Neuronal stem cell (in vitro differentiated cells): ENCODE data around the gene HOXB13.
A peak's percentile ranks its signal among the peaks of the same experiment; 100 is the strongest.

Experiments used
- DNase-seq: peaks from one replicate; pipeline ENCODE4 v3.0.0-alpha.2; 2013; ENCODE audit warnings: low spot score
- H2AFZ ChIP-seq: one replicate; pipeline ENCODE4 v1.6.1; 2013; ENCODE audit warnings: mild to moderate bottlenecking, low read length, inconsistent platforms
- H2AK5ac ChIP-seq: 2 replicates; pipeline ENCODE4 v1.6.1; 2013; ENCODE audit warnings: low read depth, mild to moderate bottlenecking, inconsistent platforms, low read length, moderate library complexity, mixed read lengths
- H2BK120ac ChIP-seq: 2 replicates; pipeline ENCODE4 v1.6.1; 2013; ENCODE audit warnings: low read depth, mild to moderate bottlenecking, inconsistent platforms, low read length, moderate library complexity, mixed read lengths
- H2BK12ac ChIP-seq: one replicate; pipeline ENCODE4 v1.6.1; 2013; ENCODE audit warnings: low read length, inconsistent platforms
- H2BK15ac ChIP-seq: 2 replicates; pipeline ENCODE4 v1.6.1; 2013; ENCODE audit warnings: mild to moderate bottlenecking, low read length, inconsistent platforms, mixed read lengths
- H2BK5ac ChIP-seq: one replicate; pipeline ENCODE4 v1.6.1; 2013; ENCODE audit warnings: inconsistent platforms, mild to moderate bottlenecking, low read length, moderate library complexity
- H3K14ac ChIP-seq: one replicate; pipeline ENCODE4 v1.6.1; 2013; ENCODE audit warnings: low read length, inconsistent platforms
- H3K18ac ChIP-seq: 2 replicates; pipeline ENCODE4 v1.6.1; 2013; ENCODE audit warnings: low read length, inconsistent platforms
- H3K23ac ChIP-seq: 2 replicates; pipeline ENCODE4 v1.6.1; 2013; ENCODE audit warnings: low read depth, mild to moderate bottlenecking, mixed read lengths, low read length, inconsistent platforms; ENCODE audit not compliant: poor library complexity
- H3K27ac ChIP-seq: replicated peaks from 3 replicates; pipeline ENCODE4 v1.5.1; 2013; ENCODE audit warnings: low read length, inconsistent platforms
- H3K27me3 ChIP-seq, 3 experiments: 2 replicates each; pipeline ENCODE4 v1.6.1; 2013; ENCODE audit warnings: low read length in 3 of 3, mild to moderate bottlenecking in 2 of 3, inconsistent platforms in 1 of 3, low read depth in 1 of 3, mixed read lengths in 1 of 3, moderate library complexity in 1 of 3; ENCODE audit not compliant: control insufficient read depth in 3 of 3, insufficient read depth in 3 of 3
- H3K36me3 ChIP-seq, 2 donors: replicated peaks in 1 of 2; 2 replicates each; pipeline ENCODE4 v1.6.1; 2013; ENCODE audit warnings: low read length in 2 of 2; ENCODE audit not compliant: control insufficient read depth in 2 of 2, insufficient read depth in 2 of 2
- H3K4ac ChIP-seq: 2 replicates; pipeline ENCODE4 v1.6.1; 2013; ENCODE audit warnings: inconsistent platforms, mild to moderate bottlenecking, low read length, moderate library complexity
- H3K4me1 ChIP-seq, 2 donors: 1 replicate in 1 of 2; 2 replicates in 1 of 2; pipeline ENCODE4 v1.6.1; 2013; ENCODE audit warnings: low read length in 2 of 2, low read depth in 1 of 2; ENCODE audit not compliant: control insufficient read depth in 2 of 2, insufficient read depth in 1 of 2
- H3K4me2 ChIP-seq: one replicate; pipeline ENCODE4 v1.6.1; 2013; ENCODE audit warnings: mild to moderate bottlenecking, low read length, inconsistent platforms; ENCODE audit not compliant: insufficient read depth, poor library complexity, severe bottlenecking
- H3K4me3 ChIP-seq, 2 donors: 2 replicates each; pipeline ENCODE4 v1.5.1; 2013; ENCODE audit warnings: low read length in 2 of 2, mild to moderate bottlenecking in 2 of 2, inconsistent platforms in 1 of 2, moderate library complexity in 1 of 2
- H3K79me1 ChIP-seq: one replicate; pipeline ENCODE4 v1.6.1; 2013; ENCODE audit warnings: low read depth, mild to moderate bottlenecking, inconsistent platforms, low read length, moderate library complexity
- H3K9ac ChIP-seq: one replicate; pipeline ENCODE4 v1.6.1; 2013; ENCODE audit warnings: mild to moderate bottlenecking, low read depth, low read length, inconsistent platforms; ENCODE audit not compliant: poor library complexity
- H3K9me3 ChIP-seq, 2 donors: replicated peaks in 1 of 2; 2 replicates each; pipeline versions ENCODE3 to v1.6.1; 2013; ENCODE audit warnings: low read length in 2 of 2, mild to moderate bottlenecking in 2 of 2, inconsistent platforms in 1 of 2, low read depth in 1 of 2, mixed read lengths in 1 of 2, moderate library complexity in 1 of 2; ENCODE audit not compliant: control insufficient read depth in 2 of 2, insufficient read depth in 1 of 2
- H4K8ac ChIP-seq: one replicate; pipeline ENCODE4 v1.6.1; 2013; ENCODE audit warnings: low read depth, mild to moderate bottlenecking, inconsistent platforms, low read length, moderate library complexity
- H4K91ac ChIP-seq: one replicate; pipeline ENCODE4 v1.6.1; 2013; ENCODE audit warnings: low read length, low read depth, mild to moderate bottlenecking, inconsistent platforms; ENCODE audit not compliant: poor library complexity
- WGBS, 2 donors: extraction: QIAGEN DNeasy Blood & Tissue Kit; methylation state at CpG; one replicate each; pipeline ENCODE4 v1.1.7; 2013; ENCODE audit warnings: missing lambda C conversion rate in 2 of 2, mixed read lengths in 1 of 2; ENCODE audit not compliant: insufficient read length in 2 of 2, insufficient replicate concordance in 1 of 2; ENCODE audit errors: extremely low coverage in 2 of 2; 5-methylcytosine and 5-hydroxymethylcytosine counted together

HOXB13 gene

DNA sequence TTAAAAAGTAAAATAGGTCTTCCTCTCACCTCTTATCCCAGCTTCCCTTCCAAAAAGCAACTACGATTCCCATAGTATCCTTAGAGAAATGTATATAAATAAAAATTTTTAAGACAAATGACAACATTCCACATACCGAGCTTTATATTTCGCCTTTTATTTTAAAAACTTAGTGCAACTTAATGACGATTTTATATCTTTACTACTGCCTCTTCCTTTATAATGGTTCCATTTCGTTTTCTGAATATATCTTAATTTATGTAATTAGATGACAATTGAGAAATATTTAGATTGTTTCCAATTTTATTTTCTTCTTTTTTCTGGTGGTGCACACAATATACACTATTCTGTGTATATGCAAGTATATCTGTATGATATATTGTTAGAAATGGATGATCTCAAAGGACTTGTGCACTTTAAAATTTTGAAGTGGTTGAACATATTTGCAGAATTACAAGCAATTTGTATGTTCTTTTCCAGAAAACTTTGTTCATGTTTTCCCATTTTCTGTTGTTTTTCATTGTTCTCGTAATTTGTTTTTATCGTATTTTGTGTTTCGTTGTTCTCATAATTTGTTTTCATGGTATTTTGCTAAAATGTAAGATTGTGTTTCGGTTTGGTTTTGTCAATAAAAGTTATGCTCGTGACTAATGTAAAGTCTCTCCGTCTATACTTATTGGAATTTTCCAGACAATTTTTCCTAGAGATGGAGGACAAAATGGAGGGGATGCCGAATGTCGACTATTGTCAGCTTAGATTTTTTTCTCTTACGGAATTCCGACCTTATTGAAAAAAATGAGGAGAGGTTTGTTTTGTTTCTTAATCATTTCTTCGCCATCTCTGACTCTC is 20.4 kb upstream of the HOXB13 start:
- Histone ChIP-seq H2BK12ac (no peak overlapping the region), H3K4me3 (no peak overlapping the region), H3K23ac (no peak overlapping the region), H3K27me3 (peaks cover 61 to 100% (median 91%) of the 10 kb centered on the region in 3 experiments), H3K9me3 (peaks cover 2 to 7% of the 10 kb centered on the region in 2 donors), H3K79me1 (no peaks in the 10 kb centered on the region), H3K4me2 (no peak overlapping the region), H2BK120ac (no peak overlapping the region), H4K91ac (no peak overlapping the region), H3K14ac (no peak overlapping the region), H2BK5ac (no peak overlapping the region), H2AK5ac (no peak overlapping the region), H3K4ac (no peak overlapping the region), H3K9ac (no peak overlapping the region), H4K8ac (no peak overlapping the region), H2AFZ (no peak overlapping the region), H3K36me3 (no peaks in the 10 kb centered on the region), H3K4me1 (no peaks in the 10 kb centered on the region), H3K27ac (no peak overlapping the region), H3K18ac (no peak overlapping the region), H2BK15ac (no peak overlapping the region)
- no peak for DNase-seq
- WGBS, 2 donors = no CpG with 5 or more reads among the region's 16 CpGs

DNA sequence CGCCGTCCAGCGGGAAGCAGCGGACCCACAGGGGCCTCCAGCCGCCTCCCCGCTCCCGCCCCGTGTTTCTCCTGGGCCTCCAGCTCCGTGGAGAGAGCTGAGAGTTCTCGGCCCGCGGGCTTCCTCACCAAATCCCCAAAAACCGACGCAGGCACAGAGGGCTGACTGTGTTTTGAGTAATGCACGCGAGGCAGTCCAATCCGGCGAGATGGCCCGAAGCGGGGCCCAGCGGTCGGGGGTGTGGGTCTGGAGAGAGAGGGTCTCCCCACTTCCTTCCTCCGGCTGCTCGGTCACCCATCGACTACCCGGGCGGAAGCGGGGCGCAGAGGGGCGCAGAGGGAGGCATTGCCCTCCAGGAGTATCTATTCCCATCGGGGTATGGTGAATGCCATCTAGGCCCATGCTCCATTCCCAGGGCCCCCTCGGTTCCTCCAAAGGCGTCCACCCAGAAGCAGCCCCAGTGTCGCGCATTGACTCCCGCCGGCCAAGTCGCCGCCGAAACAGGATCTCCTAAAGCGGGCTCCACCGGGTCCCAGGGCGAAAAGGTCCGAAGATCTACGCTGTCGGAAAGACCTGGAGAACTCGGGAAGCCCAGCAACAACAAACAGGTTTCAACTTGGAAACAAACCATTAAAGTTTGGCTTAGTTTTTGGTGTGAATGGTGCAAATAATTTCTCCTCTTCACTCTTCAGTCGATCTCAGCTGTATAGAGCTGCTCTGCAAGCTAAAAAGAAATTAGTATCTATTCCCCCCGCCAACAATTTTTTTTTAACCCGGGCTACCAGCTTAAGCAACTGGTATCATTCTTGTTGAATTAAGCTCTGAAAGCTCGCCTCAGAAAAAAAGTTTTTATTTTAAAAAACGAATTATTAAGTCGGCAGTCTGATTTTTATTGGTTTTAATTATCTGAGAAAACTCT is 19.2 kb upstream of the HOXB13 start:
- H2AK5ac ChIP-seq = no peak overlapping the region
- H3K4me3 ChIP-seq = no peak overlapping the region
- H2AFZ ChIP-seq = peak overlapping the region; percentile 30
- H2BK5ac ChIP-seq = no peak overlapping the region
- no peaks in the 10 kb centered on the region for H3K79me1 ChIP-seq
- no CpG with 5 or more reads among the region's 53 CpGs for WGBS, 2 donors
- no peak overlapping the region for H3K9ac ChIP-seq
- no peaks in the 10 kb centered on the region for H3K4me1 ChIP-seq
- no peak overlapping the region for H2BK15ac ChIP-seq
- H3K14ac ChIP-seq = no peak overlapping the region
- no peak overlapping the region for H4K91ac ChIP-seq
- no peak overlapping the region for H3K4ac ChIP-seq
- peaks cover 0 to 7% of the 10 kb centered on the region in 2 donors for H3K9me3 ChIP-seq
- peak overlapping the region; percentile 21 for H3K18ac ChIP-seq
- peak overlapping the region; percentile 25 for H3K23ac ChIP-seq
- H3K27me3 ChIP-seq = peaks cover 48 to 100% (median 91%) of the 10 kb centered on the region in 3 experiments
- H3K27ac ChIP-seq = no peak overlapping the region
- no peak for DNase-seq
- H2BK120ac ChIP-seq = no peak overlapping the region
- no peak overlapping the region for H4K8ac ChIP-seq
- H3K36me3 ChIP-seq = no peaks in the 10 kb centered on the region
- no peak overlapping the region for H2BK12ac ChIP-seq
- H3K4me2 ChIP-seq = no peak overlapping the region

DNA sequence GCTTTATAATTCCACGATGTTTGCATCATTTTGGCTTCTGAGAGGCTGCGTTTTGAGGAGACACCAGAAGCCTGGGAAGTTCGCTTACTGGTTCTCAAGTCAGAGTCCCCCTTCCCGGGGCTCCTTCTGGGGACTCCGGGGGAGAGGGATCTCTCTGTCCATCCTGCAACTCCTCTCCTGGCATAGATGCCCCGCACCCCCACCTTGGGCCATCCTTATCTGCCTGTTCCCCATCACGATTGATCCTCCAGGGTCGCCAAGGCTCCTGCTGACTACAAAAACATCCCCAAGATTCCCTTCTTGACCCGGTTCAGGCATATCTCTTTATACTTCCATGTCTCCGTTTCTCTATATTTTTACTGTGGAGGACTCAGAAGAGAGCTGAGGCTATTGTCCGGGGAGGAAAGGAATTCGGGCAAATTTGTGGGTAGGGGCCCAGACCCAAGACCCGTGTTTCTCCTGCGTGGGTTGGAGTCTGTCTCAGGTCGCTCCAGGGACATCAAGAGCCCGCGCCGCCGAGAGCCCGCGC is 18.4 kb upstream of the HOXB13 start:
- H3K27me3 ChIP-seq = peaks cover 42 to 100% (median 89%) of the 10 kb centered on the region in 3 experiments
- no peak overlapping the region for H3K14ac ChIP-seq
- H3K36me3 ChIP-seq = no peaks in the 10 kb centered on the region
- H3K4me3 ChIP-seq = no peak overlapping the region
- H3K9me3 ChIP-seq = peaks cover 0 to 7% of the 10 kb centered on the region in 2 donors
- WGBS, 2 donors = no CpG with 5 or more reads among the region's 21 CpGs
- H3K18ac ChIP-seq = no peak overlapping the region
- H3K4me1 ChIP-seq = no peaks in the 10 kb centered on the region
- no peak overlapping the region for H2BK12ac ChIP-seq
- H3K23ac ChIP-seq = peak overlapping the region; percentile 13
- no peak overlapping the region for H2AK5ac ChIP-seq
- H3K4ac ChIP-seq = no peak overlapping the region
- H3K79me1 ChIP-seq = no peaks in the 10 kb centered on the region
- H2BK5ac ChIP-seq = no peak overlapping the region
- H4K8ac ChIP-seq = no peak overlapping the region
- no peak overlapping the region for H3K9ac ChIP-seq
- H3K27ac ChIP-seq = no peak overlapping the region
- H3K4me2 ChIP-seq = no peak overlapping the region
- H4K91ac ChIP-seq = no peak overlapping the region
- H2BK15ac ChIP-seq = no peak overlapping the region
- H2AFZ ChIP-seq = peak overlapping the region; percentile 30
- H2BK120ac ChIP-seq = no peak overlapping the region
- DNase-seq = no peak
